GM12874 (cell line): Measurements from ENCODE around the gene RALGDS.

Source experiments
- TF ChIP-seq, protein P1 (sequence below): IDR thresholded peaks from 2 replicates; pipeline ENCODE4 v1.5.1; 2011; ENCODE audit warnings: low read depth, mild to moderate bottlenecking, control low read depth, low read length, moderate library complexity; ENCODE audit not compliant: insufficient read depth

RALGDS gene

DNA sequence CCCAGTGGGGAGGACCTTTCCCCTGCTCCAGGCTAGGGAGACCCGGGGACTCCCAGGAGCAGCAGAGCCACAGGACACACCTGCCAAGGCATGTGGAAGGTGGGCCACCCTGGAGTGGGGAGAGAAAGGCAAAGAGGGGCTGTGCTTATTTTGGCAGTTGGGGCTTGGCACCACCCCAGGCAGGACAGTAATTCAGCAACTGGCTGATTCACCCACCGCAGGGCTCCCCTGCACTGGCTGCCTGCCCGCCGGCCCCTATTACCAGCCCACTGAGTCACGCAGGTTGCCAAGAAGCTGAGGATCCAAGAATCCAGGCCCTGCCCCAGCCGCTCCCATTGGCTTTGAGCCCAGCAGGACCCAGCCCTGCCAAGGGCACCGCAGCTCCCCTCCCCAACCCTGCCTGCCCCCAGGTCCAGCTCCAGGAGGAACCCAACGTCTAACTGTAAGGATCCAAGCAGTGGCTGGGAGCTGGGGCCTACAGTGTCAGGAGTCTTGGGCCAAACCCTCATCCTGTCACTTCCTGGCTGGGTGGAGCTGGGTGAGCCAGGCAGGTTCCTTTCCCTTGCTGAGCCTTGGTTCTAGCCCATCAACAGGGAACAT is 14.2 kb upstream of the RALGDS start:
- TF ChIP-seq, protein P1, sequence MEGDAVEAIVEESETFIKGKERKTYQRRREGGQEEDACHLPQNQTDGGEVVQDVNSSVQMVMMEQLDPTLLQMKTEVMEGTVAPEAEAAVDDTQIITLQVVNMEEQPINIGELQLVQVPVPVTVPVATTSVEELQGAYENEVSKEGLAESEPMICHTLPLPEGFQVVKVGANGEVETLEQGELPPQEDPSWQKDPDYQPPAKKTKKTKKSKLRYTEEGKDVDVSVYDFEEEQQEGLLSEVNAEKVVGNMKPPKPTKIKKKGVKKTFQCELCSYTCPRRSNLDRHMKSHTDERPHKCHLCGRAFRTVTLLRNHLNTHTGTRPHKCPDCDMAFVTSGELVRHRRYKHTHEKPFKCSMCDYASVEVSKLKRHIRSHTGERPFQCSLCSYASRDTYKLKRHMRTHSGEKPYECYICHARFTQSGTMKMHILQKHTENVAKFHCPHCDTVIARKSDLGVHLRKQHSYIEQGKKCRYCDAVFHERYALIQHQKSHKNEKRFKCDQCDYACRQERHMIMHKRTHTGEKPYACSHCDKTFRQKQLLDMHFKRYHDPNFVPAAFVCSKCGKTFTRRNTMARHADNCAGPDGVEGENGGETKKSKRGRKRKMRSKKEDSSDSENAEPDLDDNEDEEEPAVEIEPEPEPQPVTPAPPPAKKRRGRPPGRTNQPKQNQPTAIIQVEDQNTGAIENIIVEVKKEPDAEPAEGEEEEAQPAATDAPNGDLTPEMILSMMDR, result no peak

DNA sequence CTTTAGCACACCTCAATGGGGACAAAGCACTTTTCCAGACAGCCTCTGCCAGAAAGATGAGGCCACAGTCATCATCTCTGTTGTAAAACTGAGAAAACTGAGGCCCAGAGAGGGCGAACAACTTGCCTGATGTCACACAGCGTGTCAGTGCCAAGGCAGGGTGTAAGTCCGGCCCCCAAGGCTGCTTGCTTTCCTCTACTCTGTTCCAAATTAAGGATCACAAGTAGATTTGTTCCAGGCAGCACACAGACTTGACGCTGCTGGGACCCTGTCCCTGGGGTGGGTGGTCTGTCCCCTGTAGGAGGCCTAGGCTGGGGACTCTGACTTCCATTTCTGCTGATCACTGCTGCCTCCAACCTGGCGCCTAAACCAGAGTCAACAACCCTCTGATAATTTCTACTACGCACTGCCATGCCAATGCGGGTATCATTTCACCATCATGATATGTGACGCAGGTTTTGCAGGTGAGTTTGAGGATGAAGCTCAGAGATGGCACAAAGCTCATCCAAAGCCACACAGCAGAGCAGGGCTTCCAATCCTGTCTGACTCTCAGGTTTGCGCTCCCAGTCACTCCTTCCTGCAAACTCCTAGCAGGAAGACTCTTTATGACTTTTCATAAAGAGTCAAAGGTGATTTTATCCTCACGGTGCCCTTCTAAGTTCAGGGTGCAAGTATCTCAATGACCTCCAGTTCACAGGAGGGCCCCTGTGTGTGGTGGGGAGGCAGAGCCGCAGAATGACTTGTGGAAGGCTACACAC is 13.5 kb upstream of the RALGDS start:
- TF ChIP-seq, protein P1, result no peak

DNA sequence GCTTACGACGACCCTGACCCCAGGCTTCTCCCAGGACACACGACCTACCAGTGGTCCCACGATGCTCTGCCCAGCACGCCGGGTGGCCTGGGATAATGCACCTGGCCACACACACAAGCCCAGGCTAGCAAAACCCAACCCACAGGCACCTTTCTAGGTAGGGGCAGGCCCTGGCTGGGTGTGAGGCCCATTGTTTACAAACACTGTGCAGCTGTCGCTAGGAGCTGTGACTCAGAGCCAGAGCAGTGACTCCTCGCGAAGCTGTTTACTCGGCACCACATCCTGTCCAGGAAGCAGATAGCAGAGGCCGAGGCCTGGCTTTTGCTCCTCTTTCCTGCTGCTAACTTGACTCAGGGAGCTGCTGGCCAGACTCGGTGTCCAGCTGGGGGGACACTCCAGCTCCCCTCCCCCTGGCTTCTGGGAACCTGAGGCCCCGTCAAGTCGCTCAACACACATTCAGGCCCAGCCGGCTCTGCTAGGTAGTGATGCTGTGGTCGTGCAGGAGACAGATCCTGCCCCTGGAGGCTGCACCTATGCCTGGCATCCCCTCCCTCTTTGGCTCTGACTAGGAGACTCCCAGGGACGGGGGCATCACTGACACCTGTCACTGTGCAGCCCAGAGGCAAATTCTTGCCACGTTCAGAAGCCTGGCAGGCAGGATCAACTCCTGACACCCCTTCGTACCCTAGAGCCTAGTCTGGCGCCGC is 12.8 kb upstream of the RALGDS start:
- TF ChIP-seq, protein P1, result no peak

DNA sequence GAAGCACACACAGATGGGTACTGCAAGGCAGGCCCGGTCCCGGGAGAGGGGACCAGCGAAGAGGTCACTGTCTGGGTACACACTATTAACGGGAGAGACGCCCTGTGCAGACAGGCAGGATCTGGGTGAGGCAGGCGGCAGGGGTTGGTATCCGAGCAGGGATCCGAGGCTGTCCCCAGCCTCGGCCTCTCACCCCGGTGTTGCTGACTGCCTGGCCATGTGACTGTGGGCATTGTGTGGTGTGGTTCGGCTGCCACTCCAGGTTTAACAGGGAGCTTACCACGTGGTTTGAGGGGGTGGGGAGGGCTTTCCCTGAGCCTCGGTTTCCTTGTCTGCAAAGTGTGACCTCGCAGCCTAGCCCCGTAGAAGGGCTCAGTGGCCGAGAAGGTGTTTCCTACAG is 11.1 kb upstream of the RALGDS start:
- TF ChIP-seq, protein P1, result no peak

DNA sequence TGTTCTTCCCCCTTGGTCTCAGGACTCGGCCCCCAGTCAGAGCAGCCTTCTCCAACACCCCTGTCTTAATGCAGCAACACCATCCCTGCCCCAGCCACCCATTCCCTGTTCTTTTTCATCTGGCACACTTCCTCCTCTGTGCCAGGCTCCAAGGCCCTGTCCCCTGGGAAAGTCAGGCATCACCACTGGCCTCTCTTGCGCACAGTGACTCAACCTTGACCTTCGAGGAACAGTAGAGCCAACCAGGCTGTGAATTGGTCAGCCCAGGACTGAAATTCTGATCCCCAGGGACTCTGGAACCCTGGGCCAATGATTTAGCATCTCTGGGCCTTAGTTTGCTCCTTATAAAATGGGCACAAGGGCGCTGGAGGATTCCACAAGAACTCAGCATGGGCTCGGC is 10.5 kb upstream of the RALGDS start:
- TF ChIP-seq, protein P1, result no peak

DNA sequence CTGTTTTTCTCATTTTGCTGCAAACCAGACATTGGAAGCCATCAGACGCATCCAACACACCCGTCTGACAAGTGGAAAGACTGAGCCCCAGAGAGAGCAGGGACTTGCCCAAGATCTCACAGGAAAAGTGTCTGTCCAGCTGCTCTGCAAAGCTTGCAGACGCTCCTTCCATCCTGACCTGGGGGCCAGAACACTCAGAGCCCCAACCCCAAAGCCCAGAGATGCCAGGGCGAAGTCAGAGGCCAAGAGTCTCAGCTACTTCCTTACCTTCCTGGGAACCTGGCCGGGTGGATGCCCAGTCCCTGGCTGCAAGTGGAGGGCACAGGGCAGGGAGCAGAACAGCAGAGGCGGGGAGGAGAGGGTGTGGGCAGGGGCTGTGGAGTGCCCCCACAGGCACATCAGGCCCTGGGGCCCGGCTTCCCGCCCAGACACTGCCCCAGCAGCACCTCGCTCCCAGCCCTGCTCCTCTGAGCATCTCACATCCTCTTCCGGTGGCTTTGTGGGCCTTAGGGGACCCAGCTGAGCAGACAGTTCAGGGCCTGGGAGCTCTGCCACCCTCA is 9.7 kb upstream of the RALGDS start:
- TF ChIP-seq, protein P1, result no peak
